HCEC 1CT (cell line): ENCODE measurements around the gene RNF41.
"Not testable (repeated sequence)": the region's sequence is repeated elsewhere in the genome, so short reads cannot be mapped to it uniquely, and the experiment has no call there.

Experiments
- DNase-seq: peaks from one replicate; pipeline ENCODE4 v3.0.0-alpha.2; 2017

RNF41 gene

DNA sequence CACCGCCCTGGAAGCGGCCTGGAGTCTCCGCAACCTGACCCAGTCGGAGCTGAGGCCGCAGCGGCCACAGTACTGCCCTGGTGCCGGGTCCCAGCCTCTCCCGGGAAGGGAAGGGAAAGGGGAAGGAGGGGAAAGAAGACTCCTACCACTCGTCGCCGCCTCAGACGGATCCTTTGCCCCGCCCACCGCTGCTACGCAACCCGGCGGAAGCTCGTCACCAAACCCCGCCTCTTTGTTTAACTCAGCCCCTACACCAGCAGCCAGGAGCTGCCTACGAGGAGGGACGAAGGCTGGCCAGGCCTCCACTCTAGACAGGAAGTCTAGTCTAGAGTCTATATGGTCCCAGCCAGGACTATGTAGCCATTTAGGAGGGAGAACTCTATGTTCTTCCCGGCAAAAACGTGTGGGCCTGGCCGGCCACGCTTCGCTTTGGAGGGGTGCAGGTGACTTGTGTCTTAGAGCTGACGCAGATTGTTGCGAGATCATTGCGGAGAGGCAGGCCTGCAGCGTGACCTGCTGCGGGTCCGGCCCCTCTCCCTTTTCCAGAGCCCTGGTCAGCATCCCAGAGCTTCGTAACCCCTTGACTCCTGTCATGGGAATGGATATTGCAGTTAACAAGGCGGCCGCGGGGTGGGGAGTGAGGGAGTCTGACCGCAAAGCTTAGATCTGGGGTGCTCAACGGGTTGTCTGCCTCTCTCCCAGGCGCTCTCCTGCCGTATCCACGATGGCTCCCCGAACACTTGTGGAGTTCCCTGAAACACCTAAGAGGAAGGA lies at the start of gene RNF41:
TSS of gene RNF41 (minus strand) at position 166 of the 774 bp plus-strand sequence. CDS start 7,875 bp downstream, outside the sequence.
- peak; percentile 97 for DNase-seq

DNA sequence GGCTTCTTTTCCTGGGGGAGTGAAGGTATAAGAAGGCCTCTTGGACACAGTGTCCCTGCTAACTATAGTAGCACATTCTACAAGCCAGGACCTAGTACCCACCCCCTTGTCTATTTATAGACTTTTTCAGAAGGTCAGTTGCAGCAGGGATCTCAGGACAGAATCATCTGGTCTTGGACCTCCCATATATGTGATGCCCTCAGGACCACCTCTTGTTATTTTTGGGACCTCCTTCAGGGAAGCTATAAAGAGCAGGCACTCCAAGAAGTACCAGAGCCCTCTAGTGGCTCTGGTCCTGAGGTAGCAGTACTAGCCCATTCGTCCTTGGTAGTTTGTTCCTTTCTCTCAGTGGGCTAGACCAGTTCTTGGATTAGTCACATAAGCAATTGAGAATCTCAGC lies 49.3 kb upstream of the RNF41 start:
- peak; percentile 15 for DNase-seq

DNA sequence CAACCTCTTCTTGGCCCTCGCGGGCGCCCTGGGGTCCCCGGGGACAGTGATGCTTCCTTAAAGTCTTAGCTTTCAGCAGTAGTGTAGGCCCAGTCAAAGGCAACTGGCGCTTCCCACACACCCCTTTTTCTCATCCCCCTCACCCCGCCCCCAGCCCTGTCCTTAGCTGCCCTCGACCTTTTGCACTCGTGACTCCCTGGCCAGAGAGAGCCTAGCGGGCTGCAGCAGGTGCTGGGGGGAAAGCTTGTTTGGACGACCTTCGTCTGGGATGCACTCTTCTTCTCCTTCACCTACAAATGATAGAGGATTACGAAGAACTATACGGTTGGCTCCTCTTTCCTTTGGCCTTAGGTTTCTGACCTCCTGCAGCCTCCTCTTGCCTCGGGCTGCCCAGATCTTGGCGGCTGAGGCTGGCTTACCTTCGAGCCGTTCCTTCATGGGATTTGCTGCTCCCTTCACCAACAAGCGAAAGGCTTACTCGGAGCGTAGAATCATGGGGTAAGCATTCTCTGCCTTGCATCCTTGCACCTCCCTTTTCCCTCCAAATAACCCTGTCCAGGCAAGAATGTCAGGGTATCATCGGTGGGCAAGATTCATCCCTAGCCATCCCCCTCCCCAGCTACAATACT lies 45.8 kb upstream of the RNF41 start:
- DNase-seq, result no peak

DNA sequence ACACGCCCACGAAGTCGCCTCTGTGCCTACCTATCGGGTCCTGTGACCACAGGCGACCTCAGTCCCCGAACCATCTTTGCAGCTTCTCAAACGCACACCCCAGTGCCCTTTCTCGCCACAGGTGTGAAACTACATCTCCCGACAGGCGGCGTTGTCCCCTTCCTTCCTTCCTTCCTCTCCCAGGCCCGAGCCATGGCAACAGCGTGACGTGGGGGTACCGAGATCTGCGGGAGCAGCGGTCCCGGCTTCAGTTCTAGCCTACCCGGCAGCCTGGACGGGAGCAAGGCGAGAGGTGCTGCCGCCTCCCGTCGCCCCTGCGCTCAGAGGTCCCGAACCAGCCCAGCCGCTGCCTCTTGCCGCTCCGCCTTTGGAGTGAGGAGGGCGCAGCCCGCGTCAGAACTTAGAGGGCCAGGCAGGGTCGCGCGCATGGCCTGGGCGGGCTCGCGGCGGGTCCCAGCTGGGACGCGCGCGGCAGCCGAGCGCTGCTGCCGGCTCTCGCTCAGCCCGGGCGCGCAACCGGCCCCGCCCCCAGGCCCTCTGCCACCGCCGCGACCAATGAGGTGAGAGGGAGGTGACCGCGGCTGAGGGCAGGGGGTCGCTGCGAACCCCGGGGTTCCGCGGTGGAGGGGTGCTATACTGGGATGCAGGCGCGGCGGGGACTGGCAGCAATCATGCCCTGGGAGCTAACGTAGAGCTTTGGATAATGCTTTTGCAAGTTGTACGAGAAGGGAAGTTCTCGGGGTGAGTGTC lies 45.1 kb upstream of the RNF41 start, which contains the start of gene COQ10A:
TSS of gene COQ10A (plus strand) at position 250 of the 750 bp plus-strand sequence. CDS start at position 427, 177 bp downstream.
- peak; percentile 86 for DNase-seq

DNA sequence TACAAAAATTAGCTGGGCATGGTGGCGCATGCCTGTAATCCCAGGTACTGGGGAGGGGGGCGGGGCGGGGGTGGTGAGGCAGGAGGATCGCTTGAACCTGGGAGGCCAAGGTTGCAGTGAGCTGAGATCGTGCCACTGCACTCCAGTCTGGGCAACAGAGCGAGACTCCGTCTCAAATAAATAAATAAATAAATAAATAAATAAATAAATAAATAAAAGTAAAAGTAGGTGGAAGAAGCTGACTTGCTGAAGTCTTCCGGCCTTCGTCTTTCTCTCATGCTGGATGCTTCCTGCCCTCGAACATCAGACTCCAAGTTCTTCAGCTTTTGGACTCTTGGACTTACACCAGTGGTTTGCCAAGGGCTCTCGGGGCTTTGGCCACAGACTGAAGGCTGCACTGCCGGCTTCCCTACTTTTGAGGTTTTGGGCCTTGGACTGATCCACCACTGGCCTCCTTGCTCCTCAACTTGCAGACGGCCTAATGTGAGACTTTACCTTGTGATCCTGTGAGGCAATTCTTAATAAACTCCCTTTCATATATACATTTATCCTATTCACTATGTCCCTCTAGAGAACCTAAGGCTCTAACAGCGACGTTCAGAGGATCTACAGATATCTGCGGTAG lies 44.5 kb upstream of the RNF41 start:
- DNase-seq, result not testable (repeated sequence)

DNA sequence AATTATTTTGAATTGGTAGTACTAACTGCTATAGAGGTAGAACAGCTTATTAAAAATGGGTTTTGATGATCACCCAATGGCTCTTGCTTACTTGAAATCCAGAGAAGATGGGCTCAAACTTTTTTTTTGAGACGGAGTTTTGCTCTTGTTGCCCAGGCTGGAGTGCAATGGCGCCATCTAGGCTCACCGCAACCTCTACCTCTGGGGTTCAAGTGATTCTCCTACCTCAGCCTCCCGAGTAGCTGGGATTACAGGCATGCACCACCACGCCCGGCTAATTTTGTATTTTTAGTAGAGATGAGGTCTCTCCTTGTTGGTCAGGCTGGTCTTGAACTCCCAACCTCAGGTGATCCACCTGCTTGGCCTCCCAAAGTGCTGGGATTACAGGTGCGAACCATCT lies 41.2 kb upstream of the RNF41 start:
- DNase-seq, result not testable (repeated sequence)

DNA sequence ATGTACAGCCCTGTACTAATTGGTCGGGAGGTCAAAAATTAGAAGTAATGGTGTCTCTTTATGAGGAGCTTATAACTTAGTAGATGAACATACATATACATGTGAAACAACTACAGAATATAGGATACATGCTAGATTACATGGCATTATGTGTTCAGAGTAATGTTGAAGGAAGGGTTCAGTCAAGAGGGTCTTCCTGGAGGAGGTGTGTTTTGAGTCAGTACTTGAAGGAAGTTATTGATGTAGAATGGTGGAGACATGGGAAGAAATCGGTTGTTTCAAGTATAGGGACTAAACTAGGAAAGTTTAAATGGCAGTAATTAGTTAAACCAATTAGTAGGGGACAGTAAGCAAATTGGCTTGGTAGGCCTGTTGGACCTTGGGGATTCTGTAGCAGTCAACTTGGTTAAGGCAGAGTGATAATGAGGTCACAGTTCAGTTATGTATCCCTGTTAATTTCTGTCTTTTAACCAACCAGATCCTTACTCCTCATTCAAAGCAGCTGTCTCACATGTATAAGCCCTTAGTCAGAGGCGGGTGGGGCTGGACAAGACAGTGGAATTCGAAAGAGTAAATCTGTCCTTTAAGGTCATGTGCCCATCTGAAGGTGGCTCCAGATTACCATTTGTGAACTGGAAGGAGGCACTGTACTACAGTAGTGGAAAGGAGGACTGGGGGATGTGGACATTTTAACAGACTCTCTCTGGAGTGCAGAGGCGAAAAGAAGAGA lies 39.9 kb upstream of the RNF41 start:
- DNase-seq, result peak; percentile 89

DNA sequence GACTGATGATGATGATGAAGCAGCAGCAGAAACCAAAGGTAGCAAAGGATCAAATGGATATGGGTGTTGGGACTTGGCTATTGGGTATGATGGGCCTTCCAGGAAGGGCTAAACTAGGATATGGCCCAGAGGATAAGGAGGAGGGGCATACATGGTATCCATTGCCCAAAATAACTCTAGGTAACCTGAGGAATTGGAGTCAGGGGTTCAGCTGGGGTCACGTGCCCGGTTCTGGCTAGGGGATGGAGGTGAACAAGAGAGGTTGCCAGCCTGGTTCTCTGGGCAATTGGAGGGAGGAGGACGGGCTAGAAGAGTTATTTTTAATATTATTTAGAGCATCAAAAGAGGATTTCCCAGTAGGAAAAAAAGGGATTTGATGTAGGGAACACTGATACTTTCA lies 39.2 kb upstream of the RNF41 start:
- DNase-seq, result no peak

DNA sequence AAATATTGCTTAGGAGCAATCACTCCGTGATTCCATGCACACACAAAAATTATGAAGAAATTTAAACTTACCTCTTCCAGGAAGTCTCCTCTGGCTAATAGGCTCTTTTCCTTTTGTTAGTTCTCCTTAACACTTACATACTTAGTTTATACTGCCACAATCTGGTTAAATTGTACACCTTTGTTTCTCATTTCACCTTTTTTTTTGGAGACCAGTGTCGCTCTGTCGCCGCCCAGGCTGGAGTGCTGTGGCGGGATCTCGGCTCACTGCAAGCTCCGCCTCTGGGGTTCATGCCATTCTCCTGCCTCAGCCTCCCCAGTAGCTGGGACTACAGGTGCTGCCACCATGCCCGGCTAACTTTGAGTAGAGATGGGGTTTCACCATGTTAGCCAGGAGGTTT lies 38.7 kb upstream of the RNF41 start:
- no peak for DNase-seq

DNA sequence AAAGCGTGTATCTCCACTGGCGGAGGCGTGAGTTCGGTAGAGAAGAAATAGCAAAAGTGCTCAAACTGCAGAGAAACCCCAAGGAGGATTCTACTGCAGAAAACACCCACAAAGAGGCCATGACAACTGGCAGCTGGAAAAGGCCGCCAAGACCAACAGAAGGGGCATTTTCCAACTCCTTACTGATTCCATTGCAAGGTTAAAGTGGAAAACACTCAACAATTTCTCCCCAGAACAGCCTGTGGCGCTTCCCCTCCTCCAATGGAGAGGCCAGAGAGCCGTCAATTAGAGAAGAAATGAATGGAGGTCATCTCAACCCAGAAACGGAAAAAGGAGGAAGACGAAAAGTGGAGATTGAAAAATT lies 37.1 kb upstream of the RNF41 start:
- no peak for DNase-seq

DNA sequence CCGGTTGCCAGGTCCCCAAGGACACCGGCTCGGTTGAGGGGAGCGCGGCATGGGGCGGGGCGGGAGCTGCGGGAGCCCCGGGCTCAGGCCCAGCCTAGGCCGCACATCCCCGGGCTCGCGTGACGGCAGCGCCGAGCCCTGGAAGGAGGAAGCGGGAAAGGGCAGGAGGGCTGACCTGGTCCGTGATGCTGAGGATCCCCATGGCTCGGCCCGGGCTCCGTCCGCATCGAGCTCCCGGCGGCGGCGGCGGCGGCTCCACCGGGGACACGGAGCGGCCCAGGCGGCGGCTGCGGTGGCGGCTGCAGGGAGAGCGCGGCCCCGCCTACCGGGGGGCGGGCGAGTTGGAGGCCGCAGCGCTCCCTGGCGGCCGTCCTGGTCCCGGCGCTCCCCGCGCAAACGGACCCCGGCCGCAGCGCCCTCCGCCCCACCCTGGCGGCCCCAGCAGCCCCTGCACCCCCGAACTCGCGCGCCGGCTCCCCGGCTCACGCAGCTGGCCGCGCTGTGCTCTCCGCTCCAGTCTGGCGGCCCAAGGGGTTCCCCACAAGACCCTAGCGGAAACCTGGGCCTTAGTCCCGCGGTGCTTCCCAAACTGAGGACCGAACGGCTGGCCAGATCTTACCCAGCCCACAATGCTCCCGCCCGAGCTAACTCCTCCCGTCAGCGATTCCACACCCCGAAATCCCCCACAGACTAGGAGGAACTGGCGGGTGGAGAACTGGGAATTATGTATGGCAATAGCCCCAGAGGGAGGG lies 36.5 kb upstream of the RNF41 start, which contains the start of gene ANKRD52:
TSS of gene ANKRD52 (minus strand) at position 317 of the 752 bp plus-strand sequence. CDS start at position 202, 115 bp downstream.
- peak; percentile 83 for DNase-seq

DNA sequence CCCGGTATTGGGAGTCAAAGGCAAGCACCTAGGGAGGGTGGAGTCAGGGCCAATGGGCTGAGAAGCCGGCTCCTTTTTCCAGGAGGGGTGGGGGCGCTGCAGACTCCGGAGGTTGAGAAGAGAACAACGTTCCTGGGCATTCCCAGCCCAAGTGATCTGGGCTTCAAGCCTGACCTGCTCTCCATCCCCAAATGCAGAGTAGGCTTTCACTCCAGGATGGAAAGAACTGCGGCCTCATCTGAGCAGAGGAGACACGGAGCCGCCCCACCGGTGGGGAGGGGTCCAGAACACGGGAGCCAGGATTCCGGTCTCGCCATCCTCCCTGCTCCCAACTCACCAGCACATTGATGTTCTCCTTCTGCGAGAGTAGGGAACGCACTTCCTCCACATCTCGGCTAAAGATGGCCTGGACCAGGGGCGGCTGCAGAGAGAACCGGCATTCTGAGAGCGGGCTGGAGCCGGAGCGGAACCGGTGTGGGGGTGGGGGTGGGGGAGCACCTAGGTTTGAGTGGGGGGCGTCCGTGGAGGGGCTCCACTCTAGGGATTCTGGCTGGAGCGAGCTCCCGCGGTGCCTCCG lies 35.9 kb upstream of the RNF41 start:
- DNase-seq, result peak; percentile 19

DNA sequence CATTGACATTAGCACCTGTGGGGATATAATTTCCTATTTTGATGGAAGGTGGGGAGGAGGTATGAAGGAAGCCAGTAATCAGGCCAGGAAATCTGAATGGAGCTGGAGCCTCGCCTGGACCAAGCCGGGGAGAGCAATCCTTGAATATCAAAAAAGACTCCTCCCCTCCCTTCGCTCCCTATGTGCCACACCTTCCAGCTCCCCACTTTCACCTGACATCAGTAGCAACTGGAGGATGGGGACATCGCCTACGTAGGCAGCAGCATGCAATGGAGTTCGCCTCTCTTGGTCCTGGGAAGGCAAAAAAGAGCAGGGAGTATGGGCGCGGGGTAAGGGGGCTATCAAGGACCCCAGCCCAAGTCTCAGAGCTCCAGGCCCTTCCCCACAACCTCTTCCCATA lies 35.3 kb upstream of the RNF41 start:
- DNase-seq, result no peak

DNA sequence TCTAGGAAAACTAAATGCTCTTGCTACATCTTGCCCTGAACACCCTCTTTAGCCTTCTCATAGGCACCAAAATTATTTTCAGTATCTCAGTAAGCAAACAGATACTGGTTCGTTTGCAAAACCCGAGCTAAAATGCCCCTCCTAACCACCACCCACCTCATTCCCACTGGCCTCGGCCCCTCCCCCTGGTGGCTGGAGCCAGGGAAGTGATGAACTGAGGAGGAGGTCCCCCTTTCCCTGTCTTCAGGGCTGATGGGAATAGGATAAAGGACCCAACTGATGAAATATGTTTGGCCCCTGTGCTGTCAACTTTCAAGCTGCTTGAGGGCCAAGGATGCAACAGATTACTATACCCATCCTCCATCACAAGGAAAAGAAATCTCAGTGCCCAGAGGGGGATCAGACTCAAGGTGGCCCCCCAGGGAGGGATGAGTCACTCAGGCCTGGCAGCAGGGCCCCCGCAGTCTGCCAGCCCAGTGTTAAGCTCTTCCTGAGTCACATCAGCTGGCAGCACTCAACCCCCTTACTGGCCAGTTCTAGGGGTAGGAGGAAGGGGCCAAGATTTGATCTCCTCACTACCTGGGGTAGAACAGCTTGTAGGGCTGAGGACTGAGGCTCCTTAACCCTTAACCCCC lies 34.7 kb upstream of the RNF41 start:
- DNase-seq, result peak; percentile 24

DNA sequence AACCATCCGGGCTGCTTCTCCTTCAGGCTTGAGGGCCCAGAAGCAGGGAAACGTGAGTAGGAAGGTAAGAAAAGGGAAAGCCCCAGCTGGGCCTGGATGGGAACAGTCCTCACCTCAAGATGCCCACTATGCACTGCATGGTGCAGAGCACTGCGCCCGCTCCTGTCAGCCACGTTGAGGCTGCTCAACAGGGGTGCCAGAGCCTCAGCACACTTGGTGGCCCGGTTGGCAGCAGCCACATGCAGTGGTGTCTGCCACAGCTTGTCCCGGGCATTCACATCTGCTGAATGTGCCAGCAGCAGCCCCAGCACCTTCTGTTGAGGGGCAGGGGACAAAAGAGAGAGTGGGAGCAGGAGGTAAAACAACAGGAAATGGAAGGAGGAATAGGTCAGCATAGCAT lies 33.9 kb upstream of the RNF41 start:
- no peak for DNase-seq

DNA sequence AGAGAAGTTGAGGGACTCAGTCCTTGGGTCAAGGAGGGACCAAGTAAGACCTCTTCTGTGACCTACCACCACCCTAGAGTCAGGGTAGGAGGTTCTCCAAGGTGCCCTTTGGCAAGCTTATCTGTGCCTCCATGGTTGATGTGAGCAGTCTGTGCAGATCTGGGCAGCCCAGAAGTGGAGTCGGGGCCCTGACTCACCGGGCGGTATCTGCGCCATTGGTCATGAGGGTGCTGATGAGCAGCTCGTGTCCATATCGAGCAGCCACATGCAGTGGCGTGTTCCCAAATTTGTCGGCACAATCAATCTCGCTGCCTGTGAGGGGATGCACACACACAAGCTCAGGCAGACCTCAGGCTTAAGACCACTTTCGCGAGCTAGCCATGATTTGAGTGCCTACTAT lies 31.4 kb upstream of the RNF41 start:
- no peak for DNase-seq

DNA sequence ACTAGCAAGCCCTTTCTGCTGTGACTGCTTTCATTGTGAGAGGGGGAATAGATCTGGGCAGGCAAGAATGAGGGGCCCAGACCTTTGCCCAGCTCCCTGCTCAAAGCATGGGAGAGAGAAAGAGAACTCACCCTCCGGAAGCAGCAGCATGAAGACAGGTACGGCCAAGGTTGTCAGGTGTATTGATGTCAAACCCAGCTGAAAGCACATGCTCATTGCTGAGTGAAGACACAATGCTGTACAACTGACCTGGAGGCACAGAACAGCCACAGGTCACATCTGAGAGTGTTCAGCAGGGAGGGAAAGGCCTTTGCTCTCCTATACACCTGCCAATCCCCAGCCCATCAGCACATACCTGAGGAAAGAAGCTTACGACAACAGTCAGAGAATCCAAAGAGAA lies 30.9 kb upstream of the RNF41 start:
- no peak for DNase-seq

DNA sequence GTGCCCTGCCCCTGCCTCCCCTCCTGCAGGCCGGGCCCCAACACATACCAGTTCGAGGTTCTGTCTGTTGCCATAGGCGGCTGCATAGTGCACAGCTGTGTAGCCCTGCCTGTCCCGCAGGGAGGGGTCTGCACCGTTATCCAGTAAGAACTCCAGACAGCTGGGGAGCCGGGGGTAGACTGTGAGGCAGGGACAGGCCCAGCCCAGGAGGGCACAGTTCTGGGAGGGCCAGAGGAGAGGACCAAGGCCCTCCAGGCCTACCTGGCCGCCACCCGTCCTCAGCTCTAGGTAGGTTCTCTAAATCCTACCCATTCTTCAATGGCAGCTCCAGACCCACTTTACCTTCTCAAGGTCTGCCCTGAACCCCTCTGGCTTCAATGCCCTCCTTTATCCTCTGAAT lies 27.0 kb upstream of the RNF41 start:
- no peak for DNase-seq

DNA sequence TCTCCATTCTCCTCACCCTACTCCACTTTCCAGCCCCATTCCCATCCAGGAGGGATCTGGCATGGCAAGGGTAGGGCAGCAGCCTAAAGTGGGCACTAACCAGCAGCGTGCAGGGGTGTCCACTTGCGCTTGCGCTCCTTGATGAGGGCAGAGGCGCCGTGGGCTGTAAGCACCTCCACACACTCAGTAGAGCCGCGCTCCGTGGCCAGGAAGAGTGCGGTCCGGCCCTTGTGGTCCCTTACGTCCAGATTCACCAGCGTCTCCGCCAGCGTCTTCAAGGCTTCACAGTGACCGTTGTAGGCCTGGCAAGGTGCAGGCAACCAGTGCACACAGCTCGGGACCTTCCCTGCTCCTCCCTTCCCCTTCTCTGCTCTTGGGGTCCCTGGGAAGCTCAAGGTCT lies 26.2 kb upstream of the RNF41 start:
- no peak for DNase-seq

DNA sequence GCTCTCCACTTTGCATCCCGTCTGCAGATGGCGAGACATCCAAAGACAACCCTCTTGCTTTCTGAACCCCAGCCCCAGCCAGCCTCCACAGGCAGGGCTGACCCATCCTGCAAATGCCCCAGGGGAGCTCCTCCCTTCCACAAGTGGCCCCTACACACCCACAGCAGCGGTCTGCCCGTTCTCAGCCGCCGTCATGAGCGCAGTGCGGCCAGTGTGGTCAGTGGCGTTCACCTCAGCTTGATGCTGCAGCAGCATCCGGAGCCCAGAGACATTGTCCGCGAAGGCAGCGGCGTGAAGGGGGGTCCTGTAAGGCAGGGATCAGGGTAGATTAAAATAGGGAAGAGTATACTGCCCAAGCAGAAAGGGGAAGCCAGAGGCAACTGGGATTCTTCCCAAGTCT lies 22.8 kb upstream of the RNF41 start:
- no peak for DNase-seq

DNA sequence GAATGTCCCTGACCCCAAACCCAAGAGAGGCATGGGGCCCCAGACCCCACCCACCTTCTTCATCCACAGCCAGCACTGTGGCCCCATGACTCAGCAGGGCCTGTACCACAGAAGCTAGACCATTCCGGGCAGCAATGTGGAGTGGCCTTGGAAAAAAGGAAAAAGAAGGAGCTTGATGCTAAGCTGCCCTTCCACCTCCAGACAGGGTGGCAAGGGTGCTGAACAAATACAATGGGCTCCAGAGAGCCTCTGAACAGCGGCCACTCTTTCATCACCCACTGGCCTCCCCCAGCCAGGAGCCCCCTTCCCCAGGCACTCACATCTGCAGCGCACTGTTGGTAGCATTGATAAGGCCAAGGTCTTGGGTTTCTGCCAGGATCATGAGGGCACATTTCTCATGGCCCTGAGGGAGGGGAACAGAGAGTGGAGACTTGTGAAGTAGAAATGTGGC lies 22.0 kb upstream of the RNF41 start:
- DNase-seq, result no peak
